NK-92 (cell line): Measurements from ENCODE around the gene VAPB.

ENCODE experiments used
- DNase-seq: peaks from one replicate; lab custom pipeline; 2025; ENCODE audit not compliant: unreplicated experiment; lab: John Stamatoyannopoulos, UW

Gene VAPB

GRCh38 chr20:58433759-58434158 lies 44.7 kb downstream of the VAPB start:
- no peak for DNase-seq

GRCh38 chr20:58434326-58434725 lies 45.3 kb downstream of the VAPB start:
- DNase-seq, result no peak

GRCh38 chr20:58435237-58435636 lies 46.2 kb downstream of the VAPB start:
- DNase-seq, result no peak

- no peak for DNase-seq
Measured at GRCh38 chr20:58436868-58437645, 48.0 kb downstream of the VAPB start.

GRCh38 chr20:58438970-58439808 lies 50.2 kb downstream of the VAPB start:
- no peak for DNase-seq

GRCh38 chr20:58440021-58440767 lies 51.2 kb downstream of the VAPB start:
- no peak for DNase-seq

GRCh38 chr20:58441723-58442122 lies 52.7 kb downstream of the VAPB start:
- DNase-seq, result no peak

- no peak for DNase-seq
Measured at GRCh38 chr20:58444746-58445255, 55.8 kb downstream of the VAPB start.

GRCh38 chr20:58446264-58446959 lies 57.4 kb downstream of the VAPB start:
- no peak for DNase-seq

GRCh38 chr20:58446960-58447265 lies 57.9 kb downstream of the VAPB start:
- no peak for DNase-seq

- no peak for DNase-seq
Measured at GRCh38 chr20:58447511-58448391, 58.7 kb downstream of the VAPB start.

- DNase-seq, result no peak
Measured at GRCh38 chr20:58448958-58449357, 59.9 kb downstream of the VAPB start.

GRCh38 chr20:58449681-58450221 lies 60.7 kb downstream of the VAPB start:
- DNase-seq, result no peak

GRCh38 chr20:58450254-58450653 lies 61.2 kb downstream of the VAPB start:
- DNase-seq, result no peak

- no peak for DNase-seq
Measured at GRCh38 chr20:58452667-58453255, 63.7 kb downstream of the VAPB start.

- no peak for DNase-seq
Measured at GRCh38 chr20:58453391-58453790, 64.4 kb downstream of the VAPB start.

GRCh38 chr20:58454460-58454859 lies 65.4 kb downstream of the VAPB start:
- no peak for DNase-seq

GRCh38 chr20:58457083-58457695 lies 68.2 kb downstream of the VAPB start:
- DNase-seq, result no peak
